WTC11 (cell line): Measurements from ENCODE around the gene STARD13. TPM values are rescaled to one million over a fixed set of nuclear protein-coding genes. Genes with fewer than 3 reads are reported as not detected.

Source experiments
- ATAC-seq: fragments of 200-7000 bp; cut with Tn5 transposase; 2 replicates; pipeline ENCODE4 v1.10.0; 2021; ENCODE audit warnings: mild to moderate bottlenecking, moderate library complexity
- CTCF ChIA-PET: fragments of 300-600 bp; sonication (Branson Sonifier 250); formaldehyde crosslinking; loops from one replicate; lab custom pipeline; 2021; ENCODE audit warnings: antibody characterized with exemption; lab: Charles Lee
- POLR2A ChIA-PET: fragments of 350-600 bp; sonication (Branson Sonifier 250); formaldehyde crosslinking; loops from one replicate; lab custom pipeline; 2021; ENCODE audit warnings: antibody characterized with exemption; lab: Charles Lee
- DNase-seq: peaks from one replicate; pipeline ENCODE4 v3.0.0; 2021; ENCODE audit warnings: low spot score
- H3K27ac Mint-ChIP-seq: 2 replicates; pipeline ENCODE4 v1.8.0; 2021; ENCODE audit warnings: mixed read lengths
- H3K27me3 Mint-ChIP-seq: 2 replicates; pipeline ENCODE4 v1.8.0; 2021; ENCODE audit warnings: low read depth, mild to moderate bottlenecking, moderate library complexity, mixed read lengths
- H3K36me3 Mint-ChIP-seq: 2 replicates; pipeline ENCODE4 v1.8.0; 2021; ENCODE audit warnings: mixed read lengths
- H3K4me1 Mint-ChIP-seq: 2 replicates; pipeline ENCODE4 v1.8.0; 2022; ENCODE audit warnings: mixed read lengths
- H3K4me3 Mint-ChIP-seq: 2 replicates; pipeline ENCODE4 v1.8.0; 2021; ENCODE audit warnings: mild to moderate bottlenecking, moderate library complexity, mixed read lengths
- H3K9me3 Mint-ChIP-seq: 2 replicates; pipeline ENCODE4 v1.8.0; 2021; ENCODE audit warnings: mixed read lengths
- CREB1 ChIP-seq: sonication (generic); formaldehyde crosslinking; IDR thresholded peaks from 2 replicates; pipeline ENCODE4 v1.8.0; 2023; ENCODE audit warnings: mild to moderate bottlenecking, missing genetic modification reagents
- ELF4 ChIP-seq: sonication (generic); formaldehyde crosslinking; IDR thresholded peaks from 2 replicates; pipeline ENCODE4 v1.8.1; 2022; ENCODE audit warnings: low read depth, mild to moderate bottlenecking, moderate library complexity, missing genetic modification reagents
- GABPB1 ChIP-seq: sonication (generic); formaldehyde crosslinking; IDR thresholded peaks from 2 replicates; pipeline ENCODE4 v1.8.1; 2023; ENCODE audit warnings: mild to moderate bottlenecking, missing genetic modification reagents
- NFATC4 ChIP-seq: fragments of 250-450 bp; sonication (Bioruptor Pico); IDR thresholded peaks from 2 replicates; pipeline ENCODE4 v1.9.0; 2021; ENCODE audit warnings: mild to moderate bottlenecking
- RORB ChIP-seq: fragments of 250-450 bp; sonication (Bioruptor Pico); IDR thresholded peaks from 2 replicates; pipeline ENCODE4 v1.9.0; 2021; ENCODE audit warnings: mild to moderate bottlenecking
- TCF7 ChIP-seq: sonication (generic); formaldehyde crosslinking; IDR thresholded peaks from 2 replicates; pipeline ENCODE4 v1.8.0; 2022; ENCODE audit warnings: mild to moderate bottlenecking, low read depth, missing genetic modification reagents, moderate library complexity
- TEAD4 ChIP-seq: sonication (generic); formaldehyde crosslinking; IDR thresholded peaks from 2 replicates; pipeline ENCODE4 v1.8.0; 2022; ENCODE audit warnings: mild to moderate bottlenecking, missing genetic modification reagents
- ZNF396 ChIP-seq: fragments of 250-450 bp; sonication (Bioruptor Pico); IDR thresholded peaks from 2 replicates; pipeline ENCODE4 v1.8.0; 2021; ENCODE audit warnings: mild to moderate bottlenecking, moderate library complexity, borderline replicate concordance
- total RNA-seq: library from RNA; stranded (reverse); gene quantifications from 3 replicates; pipeline ENCODE4 v1.2.3, GENCODE V29; 2021
- TF ChIP-seq, protein P1 (sequence below): sonication (generic); formaldehyde crosslinking; IDR thresholded peaks from 2 replicates; pipeline ENCODE4 v1.8.1; 2022; ENCODE audit warnings: mild to moderate bottlenecking, missing genetic modification reagents, moderate library complexity, borderline replicate concordance
- TF ChIP-seq, protein P2 (sequence below): sonication (generic); formaldehyde crosslinking; conservative IDR thresholded peaks from 2 replicates; pipeline ENCODE4 v1.8.1; 2022; ENCODE audit warnings: mild to moderate bottlenecking, missing genetic modification reagents
- TF ChIP-seq, protein P3 (sequence below): fragments of 250-450 bp; sonication (Bioruptor Pico); IDR thresholded peaks from 2 replicates; pipeline ENCODE4 v1.9.0; 2021; ENCODE audit warnings: moderate library complexity, mild to moderate bottlenecking, inconsistent platforms, borderline replicate concordance
- TF ChIP-seq, protein P4 (sequence below): sonication (generic); formaldehyde crosslinking; IDR thresholded peaks from 2 replicates; pipeline ENCODE4 v1.8.1; 2022; ENCODE audit warnings: missing genetic modification reagents, borderline replicate concordance

STARD13 gene
- total RNA-seq, 1 experiment from 2014 or later, result 4.4 TPM

DNA sequence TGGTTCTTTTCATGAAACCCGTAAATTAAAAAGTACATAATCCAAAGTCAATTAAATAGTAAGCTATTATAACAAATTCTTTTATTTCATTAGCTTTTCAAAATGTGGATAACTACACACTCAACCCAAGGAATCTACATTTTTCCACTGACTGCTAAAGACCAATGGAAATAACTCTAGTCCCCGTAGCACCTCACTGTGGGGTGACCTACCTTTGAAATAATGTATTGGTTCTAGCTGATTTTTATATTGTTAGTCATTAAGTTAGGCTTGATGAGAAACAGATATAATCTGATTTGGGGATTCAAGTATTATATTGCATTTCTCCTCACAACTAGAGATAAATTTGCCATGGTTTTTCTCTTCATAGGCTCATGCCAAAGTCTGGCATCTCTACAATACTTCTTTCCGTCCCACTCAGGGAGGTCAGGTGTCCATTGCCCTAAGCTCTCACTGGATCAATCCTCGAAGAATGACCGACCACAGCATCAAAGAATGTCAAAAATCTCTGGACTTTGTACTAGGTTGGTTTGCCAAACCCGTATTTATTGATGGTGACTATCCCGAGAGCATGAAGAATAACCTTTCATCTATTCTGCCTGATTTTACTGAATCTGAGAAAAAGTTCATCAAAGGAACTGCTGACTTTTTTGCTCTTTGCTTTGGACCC lies 232.0 kb downstream of the STARD13 start:
- no peak overlapping the region for H3K27ac Mint-ChIP-seq
- H3K9me3 Mint-ChIP-seq, result no peaks in the 10 kb centered on the region
- no peaks in the 10 kb centered on the region for H3K36me3 Mint-ChIP-seq
- no peaks in the 10 kb centered on the region for H3K4me1 Mint-ChIP-seq
- CTCF ChIA-PET, result no interaction called here
- TF ChIP-seq, protein P1, sequence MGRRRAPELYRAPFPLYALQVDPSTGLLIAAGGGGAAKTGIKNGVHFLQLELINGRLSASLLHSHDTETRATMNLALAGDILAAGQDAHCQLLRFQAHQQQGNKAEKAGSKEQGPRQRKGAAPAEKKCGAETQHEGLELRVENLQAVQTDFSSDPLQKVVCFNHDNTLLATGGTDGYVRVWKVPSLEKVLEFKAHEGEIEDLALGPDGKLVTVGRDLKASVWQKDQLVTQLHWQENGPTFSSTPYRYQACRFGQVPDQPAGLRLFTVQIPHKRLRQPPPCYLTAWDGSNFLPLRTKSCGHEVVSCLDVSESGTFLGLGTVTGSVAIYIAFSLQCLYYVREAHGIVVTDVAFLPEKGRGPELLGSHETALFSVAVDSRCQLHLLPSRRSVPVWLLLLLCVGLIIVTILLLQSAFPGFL (CRISPR knock-in tag), result no peak
- TF ChIP-seq, protein P2, sequence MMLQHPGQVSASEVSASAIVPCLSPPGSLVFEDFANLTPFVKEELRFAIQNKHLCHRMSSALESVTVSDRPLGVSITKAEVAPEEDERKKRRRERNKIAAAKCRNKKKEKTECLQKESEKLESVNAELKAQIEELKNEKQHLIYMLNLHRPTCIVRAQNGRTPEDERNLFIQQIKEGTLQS, result no peak
- no peak for TF ChIP-seq TCF7 (CRISPR knock-in tag)
- TF ChIP-seq NFATC4 (CRISPR knock-in tag), result no peak
- TF ChIP-seq, protein P3, sequence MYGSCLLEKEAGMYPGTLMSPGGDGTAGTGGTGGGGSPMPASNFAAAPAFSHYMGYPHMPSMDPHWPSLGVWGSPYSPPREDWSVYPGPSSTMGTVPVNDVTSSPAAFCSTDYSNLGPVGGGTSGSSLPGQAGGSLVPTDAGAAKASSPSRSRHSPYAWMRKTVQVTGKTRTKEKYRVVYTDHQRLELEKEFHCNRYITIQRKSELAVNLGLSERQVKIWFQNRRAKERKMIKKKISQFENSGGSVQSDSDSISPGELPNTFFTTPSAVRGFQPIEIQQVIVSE (CRISPR knock-in tag), result no peak
- TF ChIP-seq CREB1 (CRISPR knock-in tag), result no peak
- TF ChIP-seq TEAD4, result no peak
- no peak for TF ChIP-seq GABPB1
- TF ChIP-seq, protein P4, sequence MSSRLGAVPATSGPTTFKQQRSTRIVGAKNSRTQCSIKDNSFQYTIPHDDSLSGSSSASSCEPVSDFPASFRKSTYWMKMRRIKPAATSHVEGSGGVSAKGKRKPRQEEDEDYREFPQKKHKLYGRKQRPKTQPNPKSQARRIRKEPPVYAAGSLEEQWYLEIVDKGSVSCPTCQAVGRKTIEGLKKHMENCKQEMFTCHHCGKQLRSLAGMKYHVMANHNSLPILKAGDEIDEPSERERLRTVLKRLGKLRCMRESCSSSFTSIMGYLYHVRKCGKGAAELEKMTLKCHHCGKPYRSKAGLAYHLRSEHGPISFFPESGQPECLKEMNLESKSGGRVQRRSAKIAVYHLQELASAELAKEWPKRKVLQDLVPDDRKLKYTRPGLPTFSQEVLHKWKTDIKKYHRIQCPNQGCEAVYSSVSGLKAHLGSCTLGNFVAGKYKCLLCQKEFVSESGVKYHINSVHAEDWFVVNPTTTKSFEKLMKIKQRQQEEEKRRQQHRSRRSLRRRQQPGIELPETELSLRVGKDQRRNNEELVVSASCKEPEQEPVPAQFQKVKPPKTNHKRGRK (CRISPR knock-in tag), result no peak
- TF ChIP-seq ELF4 (CRISPR knock-in tag), result no peak
- no peak for TF ChIP-seq RORB
- TF ChIP-seq ZNF396 (CRISPR knock-in tag), result no peak
- no peak overlapping the region for H3K4me3 Mint-ChIP-seq
- no peaks in the 10 kb centered on the region for H3K27me3 Mint-ChIP-seq
- no peak for ATAC-seq
- no peak for DNase-seq
- POLR2A ChIA-PET, result no interaction called here
